GM06990 (cell line): ENCODE results near the gene WHRN.

ENCODE experiments used
- DNase-seq: peaks from one replicate; pipeline ENCODE4 v3.0.0-alpha.2; 2011; ENCODE audit not compliant: insufficient read length; ENCODE audit errors: extremely low read depth
- H3K27me3 ChIP-seq: replicated peaks from 2 replicates; pipeline ENCODE4 v1.6.0; 2011; ENCODE audit warnings: low read length; ENCODE audit not compliant: control insufficient read depth, insufficient read depth
- H3K36me3 ChIP-seq: 2 replicates; pipeline ENCODE4 v1.5.1; 2011; ENCODE audit warnings: low read length; ENCODE audit not compliant: control insufficient read depth, insufficient read depth
- H3K4me3 ChIP-seq: replicated peaks from 2 replicates; pipeline ENCODE4 v1.5.1; 2011; ENCODE audit warnings: low read depth, mild to moderate bottlenecking, control low read depth, low read length
- TF ChIP-seq, protein P1 (sequence below): IDR thresholded peaks from 2 replicates; pipeline ENCODE4 v1.5.1; 2011; ENCODE audit warnings: low read length, control low read depth, mild to moderate bottlenecking, inconsistent platforms; ENCODE audit not compliant: insufficient read depth, poor library complexity, severe bottlenecking

Gene WHRN

DNA sequence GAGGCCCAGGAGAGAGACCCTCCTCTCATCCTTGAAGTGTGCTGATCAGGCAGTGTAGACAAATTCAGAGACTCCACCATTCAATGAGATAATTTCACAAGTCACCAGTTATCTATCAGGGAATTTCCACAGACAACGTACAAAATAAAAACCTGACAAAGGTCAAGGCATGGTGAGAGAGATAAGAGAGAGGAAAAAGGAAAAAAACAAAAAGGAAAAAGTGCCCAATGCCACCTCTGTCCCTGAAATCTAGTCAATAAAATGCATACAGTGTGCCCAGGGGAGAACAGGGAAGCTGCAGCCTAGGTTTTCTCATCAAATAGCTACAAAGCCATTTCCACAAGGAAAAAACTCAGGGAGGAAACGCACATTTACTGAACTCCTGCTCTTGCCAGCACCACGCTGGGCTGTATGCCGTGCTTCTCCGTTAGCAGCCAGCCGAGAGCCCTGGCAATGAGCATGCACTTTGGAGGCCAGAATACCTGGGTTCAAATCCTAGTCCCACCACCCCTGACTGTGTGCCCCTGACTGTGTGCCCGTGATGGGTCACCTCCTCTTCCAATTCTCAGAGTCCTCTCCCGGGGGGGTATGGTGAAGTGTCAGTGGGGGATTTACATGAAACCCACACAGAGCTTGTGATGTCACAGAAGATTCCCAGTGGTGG, 11.6 kb downstream of the WHRN start:
- Histone ChIP-seq H3K27me3 (no peaks in the 10 kb centered on the region; the same call in 1 of the 2 replicates), H3K36me3 (no peaks in the 10 kb centered on the region), H3K4me3 (no peak overlapping the region)
- no peak for DNase-seq
- TF ChIP-seq, protein P1, sequence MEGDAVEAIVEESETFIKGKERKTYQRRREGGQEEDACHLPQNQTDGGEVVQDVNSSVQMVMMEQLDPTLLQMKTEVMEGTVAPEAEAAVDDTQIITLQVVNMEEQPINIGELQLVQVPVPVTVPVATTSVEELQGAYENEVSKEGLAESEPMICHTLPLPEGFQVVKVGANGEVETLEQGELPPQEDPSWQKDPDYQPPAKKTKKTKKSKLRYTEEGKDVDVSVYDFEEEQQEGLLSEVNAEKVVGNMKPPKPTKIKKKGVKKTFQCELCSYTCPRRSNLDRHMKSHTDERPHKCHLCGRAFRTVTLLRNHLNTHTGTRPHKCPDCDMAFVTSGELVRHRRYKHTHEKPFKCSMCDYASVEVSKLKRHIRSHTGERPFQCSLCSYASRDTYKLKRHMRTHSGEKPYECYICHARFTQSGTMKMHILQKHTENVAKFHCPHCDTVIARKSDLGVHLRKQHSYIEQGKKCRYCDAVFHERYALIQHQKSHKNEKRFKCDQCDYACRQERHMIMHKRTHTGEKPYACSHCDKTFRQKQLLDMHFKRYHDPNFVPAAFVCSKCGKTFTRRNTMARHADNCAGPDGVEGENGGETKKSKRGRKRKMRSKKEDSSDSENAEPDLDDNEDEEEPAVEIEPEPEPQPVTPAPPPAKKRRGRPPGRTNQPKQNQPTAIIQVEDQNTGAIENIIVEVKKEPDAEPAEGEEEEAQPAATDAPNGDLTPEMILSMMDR = no peak

DNA sequence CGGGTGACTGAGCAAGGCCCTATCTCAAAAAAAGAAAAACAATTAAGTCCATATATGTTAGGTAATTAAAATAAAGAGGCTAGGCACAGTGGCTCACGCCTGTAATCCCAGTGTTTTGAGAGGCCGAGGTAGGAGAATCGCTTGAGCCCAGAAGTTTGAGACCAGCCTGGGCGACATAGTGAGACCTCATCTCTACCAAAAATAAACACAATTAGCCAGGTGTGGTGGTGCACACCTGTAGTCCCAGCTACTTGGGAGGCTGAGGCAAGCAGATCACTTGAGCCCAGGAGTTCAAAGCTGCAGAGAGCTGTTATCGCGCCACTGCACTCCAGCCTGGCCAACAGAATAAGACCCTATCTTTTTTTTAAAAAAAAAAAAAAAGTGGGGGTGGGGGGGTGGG, 12.3 kb downstream of the WHRN start:
- DNase-seq = no peak
- Histone ChIP-seq H3K36me3 (no peaks in the 10 kb centered on the region), H3K27me3 (no peaks in the 10 kb centered on the region), H3K4me3 (no peak overlapping the region)
- TF ChIP-seq, protein P1 = no peak

DNA sequence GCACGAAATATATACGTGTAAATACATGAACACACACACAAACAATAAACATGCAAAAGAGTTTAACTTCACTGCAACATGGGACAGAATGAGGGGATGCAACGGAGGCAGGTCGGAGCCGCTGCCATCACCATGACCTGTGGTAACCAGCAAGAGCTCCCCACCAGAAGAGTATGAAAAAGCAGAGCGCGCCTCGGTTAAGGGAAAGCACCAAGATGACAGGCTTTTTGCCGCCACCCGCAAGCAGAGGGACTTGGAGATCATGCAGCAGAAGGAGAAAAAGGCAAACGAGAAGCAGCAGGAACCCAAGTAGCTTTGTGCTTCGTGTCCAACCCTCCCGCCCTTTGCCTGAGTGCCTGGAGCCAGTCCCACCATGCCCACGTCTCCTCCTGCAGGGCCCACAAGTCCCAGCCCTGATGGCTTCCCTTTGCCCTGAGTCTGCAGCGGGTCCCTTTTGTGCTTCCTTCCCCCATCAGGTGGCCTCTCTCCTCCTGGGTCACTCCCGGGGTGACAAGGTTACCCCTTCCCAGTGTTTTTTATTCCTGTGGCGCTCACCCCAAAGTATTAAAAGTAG, 13.8 kb downstream of the WHRN start:
- DNase-seq = no peak
- Histone ChIP-seq H3K4me3 (no peak overlapping the region), H3K27me3 (no peaks in the 10 kb centered on the region), H3K36me3 (no peaks in the 10 kb centered on the region)
- TF ChIP-seq, protein P1 = no peak

DNA sequence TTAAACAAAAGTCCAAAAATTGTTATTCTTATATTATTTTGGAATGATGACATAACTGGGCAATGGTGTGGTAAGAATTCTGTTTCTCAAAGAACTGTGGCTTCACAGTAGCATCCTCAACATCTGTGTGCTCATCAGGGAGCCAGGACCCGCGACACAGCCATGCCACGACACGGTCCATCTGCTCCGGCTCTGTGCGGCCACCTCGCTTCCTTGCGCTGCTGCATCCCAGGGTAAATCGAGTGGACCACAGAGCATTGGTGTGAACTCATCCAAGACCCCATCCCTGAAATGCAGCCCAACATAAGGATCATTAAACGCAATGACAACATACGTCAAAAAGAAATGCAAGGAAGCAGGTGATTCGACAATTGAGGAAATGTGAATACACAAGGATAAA, 15.3 kb downstream of the WHRN start:
- no peak for DNase-seq
- Histone ChIP-seq H3K27me3 (no peaks in the 10 kb centered on the region), H3K4me3 (no peak overlapping the region), H3K36me3 (no peaks in the 10 kb centered on the region)
- TF ChIP-seq, protein P1 = no peak

DNA sequence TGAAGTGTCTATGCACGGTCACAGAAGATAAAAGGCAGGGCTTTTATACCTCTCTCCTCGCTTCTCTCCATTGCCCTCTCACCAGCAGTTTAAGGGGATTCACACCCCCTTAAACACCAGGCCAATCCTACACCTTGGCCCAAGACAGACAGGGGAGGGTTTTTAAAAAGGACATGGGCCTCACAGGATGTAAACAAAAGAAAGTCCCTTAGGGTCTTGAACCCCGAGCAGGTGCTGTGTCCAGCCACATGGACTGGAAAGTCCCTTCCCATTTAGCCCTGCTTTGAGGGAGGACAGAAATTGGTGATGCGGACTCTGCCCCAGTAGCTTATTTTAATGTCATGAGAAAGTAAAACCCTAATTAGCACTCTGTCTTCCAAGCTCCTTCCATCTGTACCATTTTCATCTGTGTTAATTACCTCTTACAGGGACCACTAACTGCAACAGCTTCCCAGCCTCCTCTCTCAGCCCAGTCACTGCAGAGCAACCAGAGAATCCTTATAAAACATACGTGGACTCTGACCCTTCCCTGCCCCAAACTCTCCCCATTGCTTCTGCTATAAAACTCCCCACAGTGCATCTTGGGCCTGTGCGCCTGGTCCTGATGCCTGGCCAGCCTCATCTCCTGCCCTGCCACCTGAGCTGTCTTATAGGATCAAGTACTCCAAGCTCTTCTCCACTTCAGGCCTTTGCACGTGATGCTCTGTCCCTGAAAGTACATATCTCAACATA, 16.7 kb downstream of the WHRN start:
- H3K36me3 ChIP-seq = no peaks in the 10 kb centered on the region
- TF ChIP-seq, protein P1 = no peak
- H3K4me3 ChIP-seq = no peak overlapping the region
- DNase-seq = no peak
- no peaks in the 10 kb centered on the region for H3K27me3 ChIP-seq
